K562 (cell line): ENCODE measurements around the gene PIGQ. TPM values are rescaled to one million over a fixed set of nuclear protein-coding genes. Genes with fewer than 3 reads are reported as not detected.

Source experiments
- RBM22 ChIP-seq: fragments of 200-400 bp; formaldehyde crosslinking; IDR thresholded peaks from 2 replicates; pipeline ENCODE4 v1.6.1; 2018; ENCODE audit warnings: low read length, low read depth; ENCODE audit not compliant: poor library complexity, severe bottlenecking
- polyA plus RNA-seq, 8 experiments: library from polyadenylated mRNA; depleted of rRNA in 4 of 8; stranded (reverse) in 5 of 8; unstranded in 3 of 8; fragments of >200 nt; fragmentation: Nextera tagmentation in 2 of 8; fragmentation: Illumina TruSeq in 1 of 8; extraction: Ambion mirVana in 2 of 8; extraction: Trizol in 1 of 8; gene quantifications; 2 replicates each; pipeline versions ENCODE4 v1.2.1 to v1.2.3, GENCODE V29; 2011 to 2014; ENCODE audit warnings: inconsistent platforms in 1 of 8, missing spikeins in 1 of 8
- total RNA-seq, 7 experiments: library from RNA; depleted of rRNA in 6 of 7; stranded (reverse); fragments of >200 nt in 6 of 7; fragmentation: Illumina TruSeq in 2 of 7; extraction: Trizol in 2 of 7; gene quantifications; 2 replicates each; pipeline versions ENCODE4 v1.2.1 to v1.2.3, GENCODE V29; 2011 to 2021; ENCODE audit warnings: low replicate concordance in 1 of 7
- TF ChIP-seq, protein P1 (sequence below): fragments of 250-450 bp; sonication (Bioruptor Pico); IDR thresholded peaks from 2 replicates; pipeline ENCODE4 v1.4.0; 2020; ENCODE audit warnings: mild to moderate bottlenecking, moderate library complexity
- TF ChIP-seq, protein P2 (sequence below): fragments of 200-800 bp; sonication (Bioruptor generic); IDR thresholded peaks from 2 replicates; pipeline ENCODE4 v1.6.1; 2017; ENCODE audit warnings: missing genetic modification characterization, missing compliant biosample characterization

The PIGQ gene
- total and polyA plus RNA-seq, 9 of the 15 experiments (the other 6 are each of a cell fraction or from before 2014, with no cell fraction given), result 0.20 to 49.6 (median 11.7) TPM

GRCh38 chr16:521381-522210 is 48.2 kb upstream of the PIGQ start (continued):
- TF ChIP-seq, protein P1, sequence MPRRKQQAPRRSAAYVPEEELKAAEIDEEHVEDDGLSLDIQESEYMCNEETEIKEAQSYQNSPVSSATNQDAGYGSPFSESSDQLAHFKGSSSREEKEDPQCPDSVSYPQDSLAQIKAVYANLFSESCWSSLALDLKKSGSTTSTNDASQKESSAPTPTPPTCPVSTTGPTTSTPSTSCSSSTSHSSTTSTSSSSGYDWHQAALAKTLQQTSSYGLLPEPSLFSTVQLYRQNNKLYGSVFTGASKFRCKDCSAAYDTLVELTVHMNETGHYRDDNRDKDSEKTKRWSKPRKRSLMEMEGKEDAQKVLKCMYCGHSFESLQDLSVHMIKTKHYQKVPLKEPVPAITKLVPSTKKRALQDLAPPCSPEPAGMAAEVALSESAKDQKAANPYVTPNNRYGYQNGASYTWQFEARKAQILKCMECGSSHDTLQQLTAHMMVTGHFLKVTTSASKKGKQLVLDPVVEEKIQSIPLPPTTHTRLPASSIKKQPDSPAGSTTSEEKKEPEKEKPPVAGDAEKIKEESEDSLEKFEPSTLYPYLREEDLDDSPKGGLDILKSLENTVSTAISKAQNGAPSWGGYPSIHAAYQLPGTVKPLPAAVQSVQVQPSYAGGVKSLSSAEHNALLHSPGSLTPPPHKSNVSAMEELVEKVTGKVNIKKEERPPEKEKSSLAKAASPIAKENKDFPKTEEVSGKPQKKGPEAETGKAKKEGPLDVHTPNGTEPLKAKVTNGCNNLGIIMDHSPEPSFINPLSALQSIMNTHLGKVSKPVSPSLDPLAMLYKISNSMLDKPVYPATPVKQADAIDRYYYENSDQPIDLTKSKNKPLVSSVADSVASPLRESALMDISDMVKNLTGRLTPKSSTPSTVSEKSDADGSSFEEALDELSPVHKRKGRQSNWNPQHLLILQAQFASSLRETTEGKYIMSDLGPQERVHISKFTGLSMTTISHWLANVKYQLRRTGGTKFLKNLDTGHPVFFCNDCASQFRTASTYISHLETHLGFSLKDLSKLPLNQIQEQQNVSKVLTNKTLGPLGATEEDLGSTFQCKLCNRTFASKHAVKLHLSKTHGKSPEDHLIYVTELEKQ (CRISPR knock-in tag), result no peak
- peak; percentile 21 for TF ChIP-seq RBM22
- TF ChIP-seq, protein P2, sequence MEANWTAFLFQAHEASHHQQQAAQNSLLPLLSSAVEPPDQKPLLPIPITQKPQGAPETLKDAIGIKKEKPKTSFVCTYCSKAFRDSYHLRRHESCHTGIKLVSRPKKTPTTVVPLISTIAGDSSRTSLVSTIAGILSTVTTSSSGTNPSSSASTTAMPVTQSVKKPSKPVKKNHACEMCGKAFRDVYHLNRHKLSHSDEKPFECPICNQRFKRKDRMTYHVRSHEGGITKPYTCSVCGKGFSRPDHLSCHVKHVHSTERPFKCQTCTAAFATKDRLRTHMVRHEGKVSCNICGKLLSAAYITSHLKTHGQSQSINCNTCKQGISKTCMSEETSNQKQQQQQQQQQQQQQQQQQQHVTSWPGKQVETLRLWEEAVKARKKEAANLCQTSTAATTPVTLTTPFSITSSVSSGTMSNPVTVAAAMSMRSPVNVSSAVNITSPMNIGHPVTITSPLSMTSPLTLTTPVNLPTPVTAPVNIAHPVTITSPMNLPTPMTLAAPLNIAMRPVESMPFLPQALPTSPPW, result no peak
- TF ChIP-seq, all 486 proteins: peak for 3
